DND-41 (cell line): ENCODE measurements around the gene DALRD3.

Experiments used
- ATAC-seq: fragments of 200-7000 bp; cut with Tn5 transposase; 3 replicates; pipeline ENCODE4 v1.9.1; 2021; ENCODE audit warnings: low read depth; ENCODE audit not compliant: insufficient read depth
- DNase-seq: peaks from one replicate; pipeline ENCODE4 v3.0.0-alpha.2; 2020
- H2AFZ ChIP-seq: 2 replicates; pipeline ENCODE4 v1.6.0; 2012; ENCODE audit warnings: low read depth, low read length
- H3K27ac ChIP-seq: 2 replicates; pipeline ENCODE4 v1.5.1; 2012; ENCODE audit warnings: low read length, inconsistent platforms
- H3K27me3 ChIP-seq: fragments of 200-600 bp; sonication (generic); 2 replicates; pipeline ENCODE4 v1.6.0; 2012; ENCODE audit warnings: low read length, mild to moderate bottlenecking, inconsistent platforms; ENCODE audit not compliant: insufficient read depth, poor library complexity
- H3K36me3 ChIP-seq: 2 replicates; pipeline ENCODE4 v1.5.1; 2012; ENCODE audit warnings: low read length, inconsistent platforms; ENCODE audit not compliant: insufficient read depth
- H3K4me1 ChIP-seq: 2 replicates; pipeline ENCODE4 v1.5.1; 2012; ENCODE audit warnings: mild to moderate bottlenecking, low read length; ENCODE audit not compliant: insufficient read depth
- H3K4me2 ChIP-seq: 2 replicates; pipeline ENCODE4 v1.6.0; 2012; ENCODE audit warnings: mild to moderate bottlenecking, moderate library complexity, low read length, inconsistent platforms; ENCODE audit not compliant: insufficient read depth
- H3K4me3 ChIP-seq, 2 experiments: fragments of 200-600 bp in 1 of 2; shearing (Covaris generic) in 1 of 2; 2 replicates each; pipeline ENCODE4 v1.5.1; 2012 to 2016; ENCODE audit warnings: inconsistent platforms in 2 of 2, low read length in 2 of 2, mild to moderate bottlenecking in 2 of 2, low read depth in 1 of 2, moderate library complexity in 1 of 2
- H3K79me2 ChIP-seq: 2 replicates; pipeline ENCODE4 v1.6.0; 2012; ENCODE audit warnings: low read length, inconsistent platforms; ENCODE audit not compliant: insufficient read depth
- H3K9ac ChIP-seq: 2 replicates; pipeline ENCODE4 v1.6.0; 2012; ENCODE audit warnings: low read depth, mild to moderate bottlenecking, inconsistent platforms, low read length, moderate library complexity
- H3K9me3 ChIP-seq: 2 replicates; pipeline ENCODE4 v1.5.1; 2012; ENCODE audit warnings: low read length, moderate library complexity, mild to moderate bottlenecking, inconsistent platforms; ENCODE audit not compliant: insufficient read depth, severe bottlenecking
- H4K20me1 ChIP-seq: 2 replicates; pipeline ENCODE4 v1.6.0; 2012; ENCODE audit warnings: low read length; ENCODE audit not compliant: insufficient read depth
- CTCF ChIP-seq: IDR thresholded peaks from 2 replicates; pipeline ENCODE4 v1.5.1; 2012; ENCODE audit warnings: borderline replicate concordance, low read length, moderate library complexity, mild to moderate bottlenecking; ENCODE audit not compliant: poor library complexity, severe bottlenecking; ENCODE audit errors: extremely low read depth
- EZH2 ChIP-seq: IDR thresholded peaks from 3 replicates; pipeline ENCODE4 v1.6.1; 2012; ENCODE audit warnings: borderline replicate concordance, low read depth, mild to moderate bottlenecking, moderate library complexity, low read length, inconsistent platforms; ENCODE audit not compliant: severe bottlenecking

Gene DALRD3

DNA sequence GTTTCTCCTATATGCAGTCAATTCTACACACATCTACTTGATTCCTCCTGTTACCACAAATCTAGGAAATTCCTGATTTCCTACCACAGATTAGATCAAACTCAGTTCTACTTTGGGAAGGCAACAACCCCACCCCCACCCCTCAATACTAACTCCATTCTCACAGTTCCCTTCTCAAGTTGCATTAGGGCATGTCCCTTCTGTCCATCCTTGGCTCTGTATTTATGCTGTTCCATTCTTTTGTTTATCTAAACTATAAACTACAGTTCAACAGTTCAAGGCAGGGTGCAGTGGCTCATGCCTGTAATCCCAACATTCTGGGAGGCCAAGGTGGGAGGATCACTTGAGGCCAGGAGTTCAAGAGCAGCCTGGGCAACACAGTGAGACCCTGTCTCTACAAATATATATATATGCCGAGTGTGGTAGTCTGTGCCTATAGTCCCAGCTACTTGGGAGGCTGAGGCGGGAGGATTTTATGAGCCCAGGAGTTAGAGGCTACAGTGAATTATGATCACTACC, 36.0 kb upstream of the DALRD3 start:
- H3K4me2 ChIP-seq, result no peak overlapping the region
- TF ChIP-seq CTCF (no peak), EZH2 (no peak)
- H3K9me3 ChIP-seq, result no peaks in the 10 kb centered on the region
- no peaks in the 10 kb centered on the region for H3K4me1 ChIP-seq
- no peaks in the 10 kb centered on the region for H3K27me3 ChIP-seq
- H3K27ac ChIP-seq, result no peak overlapping the region
- H4K20me1 ChIP-seq, result peaks cover 15% of the 10 kb centered on the region; the same call in 1 of the 2 replicates
- no peak for DNase-seq
- no peak overlapping the region for H3K4me3 ChIP-seq
- no peak for ATAC-seq
- H3K79me2 ChIP-seq, result peaks cover 51% of the 10 kb centered on the region
- peaks cover 86% of the 10 kb centered on the region for H3K36me3 ChIP-seq
- no peak overlapping the region for H2AFZ ChIP-seq
- H3K9ac ChIP-seq, result no peak overlapping the region

DNA sequence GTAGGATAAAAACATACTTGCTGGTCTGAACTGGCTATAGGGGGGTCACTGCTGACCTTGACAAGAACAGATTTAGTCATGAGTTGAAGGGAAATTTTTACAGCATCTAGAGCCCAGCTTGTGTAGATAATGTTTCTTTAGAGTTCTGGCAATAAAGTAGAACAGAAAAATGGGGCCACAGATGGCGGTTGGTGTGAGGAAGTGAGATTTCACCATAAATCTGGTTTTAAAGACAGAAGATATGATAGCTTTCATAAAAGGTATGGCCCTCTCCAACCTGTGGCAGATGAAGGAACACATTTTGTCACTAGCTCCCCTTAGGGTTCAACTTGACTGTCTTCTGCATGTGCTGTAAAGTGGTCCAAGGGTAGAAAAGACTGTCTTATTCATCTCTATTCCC, 35.2 kb upstream of the DALRD3 start:
- no peak overlapping the region for H3K9ac ChIP-seq
- no peak for TF ChIP-seq EZH2
- TF ChIP-seq CTCF, result no peak
- H3K4me1 ChIP-seq, result no peaks in the 10 kb centered on the region
- peaks cover 15% of the 10 kb centered on the region; the same call in 1 of the 2 replicates for H4K20me1 ChIP-seq
- no peak overlapping the region for H3K4me3 ChIP-seq
- no peak for DNase-seq
- no peak for ATAC-seq
- H2AFZ ChIP-seq, result no peak overlapping the region
- peaks cover 57% of the 10 kb centered on the region for H3K79me2 ChIP-seq
- H3K4me2 ChIP-seq, result no peak overlapping the region
- no peaks in the 10 kb centered on the region for H3K27me3 ChIP-seq
- H3K36me3 ChIP-seq, result peaks cover 92% of the 10 kb centered on the region
- H3K9me3 ChIP-seq, result no peaks in the 10 kb centered on the region
- H3K27ac ChIP-seq, result no peak overlapping the region

- H3K27me3 ChIP-seq, result no peaks in the 10 kb centered on the region
Measured at GRCh38 chr3:49035281-49035680, 16.9 kb upstream of the DALRD3 start.

More at GRCh38 chr3:49035281-49035680, 16.9 kb upstream of the DALRD3 start:
- Histone ChIP-seq H2AFZ (no peak overlapping the region), H3K36me3 (peaks cover 81% of the 10 kb centered on the region), H4K20me1 (0 out of 2 replicates have a peak, but pooled peaks cover 3% of the 10 kb centered on the region), H3K79me2 (peaks cover 8% of the 10 kb centered on the region; the same call in 1 of the 2 replicates), H3K4me3 (no peak overlapping the region), H3K4me1 (no peaks in the 10 kb centered on the region), H3K4me2 (no peak overlapping the region), H3K27ac (no peak overlapping the region), H3K9ac (no peak overlapping the region), H3K9me3 (no peaks in the 10 kb centered on the region)
- no peak for TF ChIP-seq EZH2
- TF ChIP-seq CTCF, result no peak
- ATAC-seq (no peak), DNase-seq (no peak)
